ENCODE measurements around the gene MGAT4B. TPM values are rescaled to one million over a fixed set of nuclear protein-coding genes. Genes with fewer than 3 reads are reported as not detected.
A peak's percentile ranks its signal among the peaks of the same experiment; 100 is the strongest.

MGAT4B gene
- total RNA-seq: 100 to 1,000 TPM; 143 to 159 (median 144) TPM
- 51.8 TPM for total RNA-seq (2013)

DNA sequence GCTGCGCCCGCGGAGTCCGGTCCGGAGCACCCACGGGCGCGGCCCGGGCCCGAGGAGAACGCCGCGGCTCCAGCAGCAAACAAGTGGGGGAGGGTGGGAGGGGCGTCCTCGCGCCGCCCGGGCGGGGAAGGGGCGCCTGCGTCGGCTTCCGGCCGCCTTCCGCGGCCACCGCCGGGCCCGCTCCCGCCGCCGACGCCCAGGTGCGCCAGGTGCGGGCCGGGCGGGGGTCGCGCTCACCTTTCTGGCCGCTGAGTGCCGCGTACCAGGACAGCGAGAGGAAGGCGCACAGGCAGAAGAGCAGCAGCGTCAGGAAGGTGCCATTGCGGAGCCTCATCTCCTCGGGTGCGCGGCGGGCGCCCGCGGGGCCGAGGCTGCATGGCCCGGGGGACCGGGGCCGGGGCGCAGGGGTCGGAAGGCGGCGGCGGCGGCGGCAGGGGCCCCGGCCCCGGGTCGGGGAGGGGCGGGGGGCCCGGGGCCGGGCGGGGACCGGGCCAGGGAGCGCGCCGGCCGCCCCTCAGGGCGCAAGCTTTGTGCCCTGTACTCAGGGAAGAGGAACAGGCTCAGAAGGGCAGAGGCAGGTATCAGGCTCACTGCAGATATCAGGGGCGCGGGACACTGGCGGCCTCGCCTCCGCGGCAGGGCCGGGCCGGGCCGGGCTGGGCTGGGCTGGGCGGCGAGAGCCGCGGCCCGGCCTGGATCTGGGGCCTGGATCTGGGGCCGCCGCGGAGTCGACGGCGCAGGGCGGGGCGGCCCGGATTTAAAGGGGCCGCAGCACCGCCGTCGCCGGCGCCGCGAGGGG lies at the start of gene MGAT4B:
Gene MGAT4B (minus strand): TSS at position 617 of the 799 bp plus-strand sequence. CDS start 283 bp downstream, at position 334.
- TF ChIP-seq, protein P1, sequence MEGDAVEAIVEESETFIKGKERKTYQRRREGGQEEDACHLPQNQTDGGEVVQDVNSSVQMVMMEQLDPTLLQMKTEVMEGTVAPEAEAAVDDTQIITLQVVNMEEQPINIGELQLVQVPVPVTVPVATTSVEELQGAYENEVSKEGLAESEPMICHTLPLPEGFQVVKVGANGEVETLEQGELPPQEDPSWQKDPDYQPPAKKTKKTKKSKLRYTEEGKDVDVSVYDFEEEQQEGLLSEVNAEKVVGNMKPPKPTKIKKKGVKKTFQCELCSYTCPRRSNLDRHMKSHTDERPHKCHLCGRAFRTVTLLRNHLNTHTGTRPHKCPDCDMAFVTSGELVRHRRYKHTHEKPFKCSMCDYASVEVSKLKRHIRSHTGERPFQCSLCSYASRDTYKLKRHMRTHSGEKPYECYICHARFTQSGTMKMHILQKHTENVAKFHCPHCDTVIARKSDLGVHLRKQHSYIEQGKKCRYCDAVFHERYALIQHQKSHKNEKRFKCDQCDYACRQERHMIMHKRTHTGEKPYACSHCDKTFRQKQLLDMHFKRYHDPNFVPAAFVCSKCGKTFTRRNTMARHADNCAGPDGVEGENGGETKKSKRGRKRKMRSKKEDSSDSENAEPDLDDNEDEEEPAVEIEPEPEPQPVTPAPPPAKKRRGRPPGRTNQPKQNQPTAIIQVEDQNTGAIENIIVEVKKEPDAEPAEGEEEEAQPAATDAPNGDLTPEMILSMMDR (IDR thresholded peaks at IDR 0.05): no peak
- peak; percentile 77 to 91 (median 81) for ATAC-seq

DNA sequence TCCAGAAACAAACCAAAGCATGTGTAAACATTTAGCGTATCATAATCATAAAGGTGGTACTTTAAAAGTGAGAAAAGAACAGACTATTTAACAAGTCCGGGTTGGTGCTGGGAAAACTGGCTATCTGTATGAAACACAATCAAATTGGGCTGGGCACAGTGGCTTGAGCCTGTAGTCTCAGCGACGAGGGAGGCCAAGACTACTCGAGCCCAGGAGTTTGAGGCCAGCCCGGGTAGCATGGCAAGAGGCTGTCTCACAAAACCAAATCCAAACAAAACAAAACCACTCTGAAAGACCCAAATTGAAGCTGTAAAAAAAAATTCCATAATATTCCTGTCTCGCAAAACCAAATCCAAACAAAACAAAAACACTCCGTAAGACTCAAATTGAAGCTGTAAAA lies 47.7 kb upstream of the MGAT4B start:
- H3K27me3 ChIP-seq (ENCODE audit: control insufficient read depth, insufficient read depth, low read length): no peaks in the 10 kb centered on the region
- H3K4me3 ChIP-seq (ENCODE audit: low read length): no peak overlapping the region
- H3K27ac ChIP-seq (ENCODE audit: low read length): no peak overlapping the region
- Mint-ChIP-seq H3K4me3 (no peak overlapping the region), H3K27me3 (ENCODE audit: low read depth in 2 of 2) (no peaks in the 10 kb centered on the region), H3K9me3 (no peaks in the 10 kb centered on the region), H3K27ac (no peak overlapping the region), H3K4me1 (peaks cover 8 to 15% of the 10 kb centered on the region in 2 donors), H3K36me3 (no peaks in the 10 kb centered on the region)
- H3K4me1 ChIP-seq (ENCODE audit: control insufficient read depth, insufficient read depth, low read length): peaks cover 15% of the 10 kb centered on the region
- intact Hi-C loops (cut with micrococcal nuclease): no loop called here
- WGBS (ENCODE audit: insufficient coverage): 96% methylated on average over 7 of the region's 8 CpGs
- H3K36me3 ChIP-seq (ENCODE audit: control insufficient read depth, insufficient read depth, low read length): peaks cover 22% of the 10 kb centered on the region
- no peak for ATAC-seq
- TF ChIP-seq, protein P1 (IDR thresholded peaks at IDR 0.05): no peak
- DNase-seq: no peak
- H3K9me3 ChIP-seq (ENCODE audit: control insufficient read depth, insufficient read depth, low read length): no peaks in the 10 kb centered on the region

More for the DNA sequence above, at the start of gene MGAT4B:
- Mint-ChIP-seq H3K9me3 (no peaks in the 10 kb centered on the region), H3K4me1 (peaks cover 13 to 29% of the 10 kb centered on the region in 2 donors), H3K27me3 (ENCODE audit: low read depth in 2 of 2) (no peaks in the 10 kb centered on the region), H3K4me3 (peak within 1 kb of the TSS; percentile 83), H3K27ac (peak within 1 kb of the TSS in 1 of 2 donors; percentile 82), H3K36me3 (no peaks in the 10 kb centered on the region)
- peak within 1 kb of the TSS; percentile 76 for H3K27ac ChIP-seq (ENCODE audit: low read length)
- peaks cover 40% of the 10 kb centered on the region for H3K4me1 ChIP-seq (ENCODE audit: control insufficient read depth, insufficient read depth, low read length)
- no peaks in the 10 kb centered on the region for H3K27me3 ChIP-seq (ENCODE audit: control insufficient read depth, insufficient read depth, low read length)
- peak within 1 kb of the TSS; percentile 58 for H3K4me3 ChIP-seq (ENCODE audit: low read length)
- intact Hi-C loops (cut with micrococcal nuclease): loop anchor here (2.0 kb wide), 1 partner anchor 14 kb away; the partner anchor contains the start of gene SQSTM1
- H3K9me3 ChIP-seq (ENCODE audit: control insufficient read depth, insufficient read depth, low read length): no peaks in the 10 kb centered on the region
- peak; percentile 70 to 78 for DNase-seq
- H3K36me3 ChIP-seq (ENCODE audit: control insufficient read depth, insufficient read depth, low read length): no peaks in the 10 kb centered on the region
- under 1% methylated on average over 103 of the region's 108 CpGs for WGBS (ENCODE audit: insufficient coverage)

GRCh38 chr5:179852993-179853547 lies 46.4 kb upstream of the MGAT4B start:
- Histone ChIP-seq H3K4me1 (ENCODE audit: control insufficient read depth, insufficient read depth, low read length) (peaks cover 13% of the 10 kb centered on the region), H3K36me3 (ENCODE audit: control insufficient read depth, insufficient read depth, low read length) (peaks cover 29% of the 10 kb centered on the region), H3K9me3 (ENCODE audit: control insufficient read depth, insufficient read depth, low read length) (no peaks in the 10 kb centered on the region), H3K27me3 (ENCODE audit: control insufficient read depth, insufficient read depth, low read length) (no peaks in the 10 kb centered on the region), H3K27ac (ENCODE audit: low read length) (no peak overlapping the region), H3K4me3 (ENCODE audit: low read length) (no peak overlapping the region)
- WGBS (ENCODE audit: insufficient coverage): 86% methylated on average over 8 of the region's 8 CpGs
- Mint-ChIP-seq H3K36me3 (no peaks in the 10 kb centered on the region), H3K4me1 (peaks cover 5% of the 10 kb centered on the region in 2 donors), H3K27ac (no peak overlapping the region), H3K4me3 (no peak overlapping the region), H3K9me3 (no peaks in the 10 kb centered on the region), H3K27me3 (ENCODE audit: low read depth in 2 of 2) (no peaks in the 10 kb centered on the region)
- intact Hi-C loops (cut with micrococcal nuclease): no loop called here
- ATAC-seq (no peak), DNase-seq (no peak)
- TF ChIP-seq, protein P1 (IDR thresholded peaks at IDR 0.05): no peak

All from natural killer cell (primary cell).